GM20431 (cell line): ENCODE measurements around the gene PHC1.

ENCODE experiments used
- in situ Hi-C: fragments of 300-500 bp; cut with MseI, MboI; formaldehyde crosslinking; loops from one replicate; pipeline ENCODE4 v1.15.0; 2020; ENCODE audit warnings: low sequenced_read_pairs; ENCODE audit not compliant: unreplicated experiment

Gene PHC1

DNA sequence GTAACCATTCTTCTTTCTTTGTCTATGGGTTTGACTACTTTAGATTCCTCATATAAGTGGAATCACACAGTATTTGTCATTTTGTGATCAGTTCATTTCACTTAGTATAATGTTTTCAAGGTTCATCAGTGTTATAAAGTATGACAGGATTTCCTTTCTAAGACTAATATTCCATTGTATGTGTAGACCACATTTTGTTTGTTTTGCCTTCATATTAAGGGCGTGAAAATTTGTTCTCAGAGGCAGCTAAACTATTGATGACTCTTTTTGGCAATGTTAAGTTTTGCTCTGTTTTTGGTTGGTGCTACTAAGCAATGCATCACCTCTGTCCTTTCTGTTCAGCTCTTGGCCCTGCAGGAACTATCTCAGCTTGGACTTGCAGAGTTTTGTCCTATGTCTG, 73.4 kb downstream of the PHC1 start:
- in situ Hi-C loops: no loop called here

DNA sequence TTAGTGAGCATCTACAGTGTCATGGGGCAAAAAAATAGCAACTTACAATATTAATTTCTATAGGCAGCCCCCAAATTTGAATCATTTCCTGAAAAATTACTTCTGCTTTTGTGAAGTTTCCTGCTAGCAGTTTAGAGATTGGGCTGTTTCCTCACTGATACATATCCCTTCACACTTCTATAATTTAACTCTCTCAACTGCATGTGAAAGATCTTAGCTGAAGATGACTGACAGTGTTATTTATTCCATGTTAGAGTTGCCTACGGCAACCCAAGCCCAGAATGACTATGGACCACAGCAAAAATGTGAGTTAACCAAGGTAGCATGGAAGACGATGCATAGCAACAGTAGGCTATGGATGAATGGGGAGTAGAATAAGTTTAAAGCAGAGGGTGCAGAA, 75.1 kb downstream of the PHC1 start, which contains the start of gene KLRG1:
Gene KLRG1, plus strand, starts transcription at position 134 of the 400 bp plus-strand sequence. Its CDS starts 90 bp downstream, at position 224.
- in situ Hi-C loops: no loop called here
